ENCODE measurements around the gene NHLRC4. TPM values are rescaled to one million over a fixed set of nuclear protein-coding genes. Genes with fewer than 3 reads are reported as not detected.

Gene NHLRC4
- total RNA-seq (10 to 100 TPM in 5 of 9 donors, 1 to 10 TPM in 4; 1.6 to 22.3 (median 12.7) TPM), polyA plus RNA-seq (1 to 10 TPM in 2 of 3 donors, under 1 TPM in 1; 0.57 to 7.2 (median 3.3) TPM)
- long read RNA-seq, donor 1, partial matches to known transcripts, result 0 of 3 reads
- long read RNA-seq, donor 1, other reads (novel, unspliced or antisense), result 0 of 3 reads
- long read RNA-seq, donor 2, result 0 reads
- long read RNA-seq, donor 3, result 0 reads
- long read RNA-seq, donor 4, partial matches to known transcripts, result 0 of 1 reads
- long read RNA-seq, donor 4, other reads (novel, unspliced or antisense), result 0 of 1 reads
- long read RNA-seq, donor 5, transcript NHLRC4-202 (2 exons, 2,071 nt), result major isoform, 7 of 13 reads
- long read RNA-seq, donor 5, partial matches to known transcripts, result 0 of 13 reads
- long read RNA-seq, donor 5, other reads (novel, unspliced or antisense), result 2 of 13 reads
- long read RNA-seq, donor 6, partial matches to known transcripts, result 0 of 3 reads
- long read RNA-seq, donor 6, other reads (novel, unspliced or antisense), result 1 of 3 reads
- long read RNA-seq, donor 7, partial matches to known transcripts, result 0 of 1 reads
- long read RNA-seq, donor 7, other reads (novel, unspliced or antisense), result 0 of 1 reads
- long read RNA-seq, donor 8, partial matches to known transcripts, result 0 of 2 reads
- long read RNA-seq, donor 8, other reads (novel, unspliced or antisense), result 0 of 2 reads
- long read RNA-seq, donor 9, partial matches to known transcripts, result 0 of 1 reads
- long read RNA-seq, donor 9, other reads (novel, unspliced or antisense), result 0 of 1 reads
- long read RNA-seq, donor 10, partial matches to known transcripts, result 0 of 1 reads
- long read RNA-seq, donor 10, other reads (novel, unspliced or antisense), result 0 of 1 reads

- intact Hi-C loops (cut with DNase I), result no loop called here
- peak within 1 kb of the TSS in 2 of 4 donors; percentile 22 to 43 for H3K4me3 ChIP-seq
- H3K27me3 ChIP-seq, result no peaks in the 10 kb centered on the region
- DNase-seq, result peak; percentile 81 to 95 (median 90)
- H3K27ac ChIP-seq, result peak within 1 kb of the TSS; percentile 77 to 84 (median 78)
- H3K4me1 ChIP-seq (replicated peaks in 1 of 2), result peaks cover 31 to 38% of the 10 kb centered on the region in 2 donors
- no peaks in the 10 kb centered on the region for H3K36me3 ChIP-seq (replicated peaks in 1 of 2)
- 12 to 14% (median 13%) methylated on average over 11 to 26 of the region's 26 CpGs for WGBS, 4 donors
- no peaks in the 10 kb centered on the region for H3K9me3 ChIP-seq (replicated peaks in 1 of 3)
- peak in 1 of 2 donors; percentile 72 for TF ChIP-seq POLR2A (IDR thresholded peaks at IDR 0.05)
- TF ChIP-seq, protein P1, sequence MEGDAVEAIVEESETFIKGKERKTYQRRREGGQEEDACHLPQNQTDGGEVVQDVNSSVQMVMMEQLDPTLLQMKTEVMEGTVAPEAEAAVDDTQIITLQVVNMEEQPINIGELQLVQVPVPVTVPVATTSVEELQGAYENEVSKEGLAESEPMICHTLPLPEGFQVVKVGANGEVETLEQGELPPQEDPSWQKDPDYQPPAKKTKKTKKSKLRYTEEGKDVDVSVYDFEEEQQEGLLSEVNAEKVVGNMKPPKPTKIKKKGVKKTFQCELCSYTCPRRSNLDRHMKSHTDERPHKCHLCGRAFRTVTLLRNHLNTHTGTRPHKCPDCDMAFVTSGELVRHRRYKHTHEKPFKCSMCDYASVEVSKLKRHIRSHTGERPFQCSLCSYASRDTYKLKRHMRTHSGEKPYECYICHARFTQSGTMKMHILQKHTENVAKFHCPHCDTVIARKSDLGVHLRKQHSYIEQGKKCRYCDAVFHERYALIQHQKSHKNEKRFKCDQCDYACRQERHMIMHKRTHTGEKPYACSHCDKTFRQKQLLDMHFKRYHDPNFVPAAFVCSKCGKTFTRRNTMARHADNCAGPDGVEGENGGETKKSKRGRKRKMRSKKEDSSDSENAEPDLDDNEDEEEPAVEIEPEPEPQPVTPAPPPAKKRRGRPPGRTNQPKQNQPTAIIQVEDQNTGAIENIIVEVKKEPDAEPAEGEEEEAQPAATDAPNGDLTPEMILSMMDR (IDR thresholded peaks at IDR 0.05), result peak in 2 of 6 experiments; percentile 4 to 17
Observed at GRCh38 chr16:566475-567372, at the start of gene NHLRC4. NHLRC4 (plus strand) TSS chr16:567005; CDS start chr16:568048, 1,043 bp downstream.

DNA sequence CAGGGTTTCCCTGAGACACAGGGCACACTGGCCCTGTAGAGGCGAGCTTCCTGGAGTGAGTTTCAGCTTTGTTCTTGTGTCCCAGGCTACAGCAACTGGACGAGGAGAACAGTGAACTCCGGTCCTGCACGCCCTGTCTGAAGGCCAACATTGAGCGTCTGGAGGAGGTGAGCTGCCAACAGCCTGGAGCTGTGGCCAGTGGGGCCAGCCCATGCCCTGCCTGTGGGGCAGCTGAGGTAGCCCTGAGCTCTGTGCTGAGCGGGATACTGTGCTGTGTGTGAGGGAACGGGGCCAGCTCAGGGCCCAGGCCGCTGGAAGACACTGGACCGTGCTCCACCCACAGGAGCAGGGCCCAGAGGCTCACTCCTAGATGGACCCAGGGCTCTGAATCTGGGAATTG, 47.9 kb upstream of the NHLRC4 start:
- H3K4me3 ChIP-seq, result no peak overlapping the region
- H3K4me1 ChIP-seq (replicated peaks in 1 of 2), result no peaks in the 10 kb centered on the region
- TF ChIP-seq POLR2A (IDR thresholded peaks at IDR 0.05), result no peak
- TF ChIP-seq, protein P1 (IDR thresholded peaks at IDR 0.05), result no peak
- intact Hi-C loops (cut with DNase I), result no loop called here
- no peaks in the 10 kb centered on the region for H3K27me3 ChIP-seq
- H3K36me3 ChIP-seq (replicated peaks in 1 of 2), result peaks cover 0 to 24% of the 10 kb centered on the region in 2 donors
- H3K9me3 ChIP-seq (replicated peaks in 1 of 3), result no peaks in the 10 kb centered on the region
- peak in 1 of 7 donors; percentile 15 for DNase-seq
- no peak overlapping the region for H3K27ac ChIP-seq
- 70 to 100% (median 88%) methylated on average over 1 to 9 of the region's 9 CpGs for WGBS, 4 donors

DNA sequence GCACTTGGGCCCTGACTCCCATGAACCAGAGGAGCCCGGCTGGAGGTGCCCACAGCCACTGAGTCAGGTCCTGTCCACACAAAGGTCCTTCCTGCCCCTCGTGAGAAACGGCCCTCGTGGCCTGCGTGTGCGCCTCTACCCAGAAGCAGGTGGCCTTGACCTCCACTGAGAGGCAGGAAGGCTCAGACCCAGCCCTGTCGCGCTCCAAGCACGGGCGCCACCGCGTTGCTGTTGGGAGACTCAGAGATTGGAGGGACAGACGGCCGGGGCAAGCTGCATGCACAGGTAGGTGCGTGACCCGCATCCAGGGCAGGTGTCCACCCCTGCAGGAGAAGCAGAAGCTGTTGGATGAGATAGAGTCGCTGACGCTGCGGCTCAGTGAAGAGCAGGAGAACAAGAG, 47.4 kb upstream of the NHLRC4 start:
- TF ChIP-seq, protein P1 (IDR thresholded peaks at IDR 0.05), result no peak
- TF ChIP-seq POLR2A (IDR thresholded peaks at IDR 0.05), result no peak
- no peaks in the 10 kb centered on the region for H3K27me3 ChIP-seq
- H3K27ac ChIP-seq, result no peak overlapping the region
- H3K36me3 ChIP-seq (replicated peaks in 1 of 2), result peaks cover 0 to 24% of the 10 kb centered on the region in 2 donors
- H3K4me1 ChIP-seq (replicated peaks in 1 of 2), result peaks cover 0 to 5% of the 10 kb centered on the region in 2 donors
- DNase-seq, result peak in 1 of 7 donors; percentile 26
- 79 to 100% (median 82%) methylated on average over 5 to 19 of the region's 19 CpGs for WGBS, 4 donors
- intact Hi-C loops (cut with DNase I), result no loop called here
- no peak overlapping the region for H3K4me3 ChIP-seq
- H3K9me3 ChIP-seq (replicated peaks in 1 of 3), result no peaks in the 10 kb centered on the region
